GM12878 (cell line): ENCODE results near the gene THAP10. TPM values are rescaled to one million over a fixed set of nuclear protein-coding genes. Genes with fewer than 3 reads are reported as not detected.

Source experiments
- EP300 ChIP-seq, 2 experiments: fragments of 150-350 bp in 1 of 2; IDR thresholded peaks; 2 replicates each; pipeline ENCODE4 v1.6.1; 2011 to 2012; ENCODE audit warnings: low read depth in 2 of 2, low read length in 2 of 2, borderline replicate concordance in 1 of 2, improper control_type of control experiment in 1 of 2, inconsistent platforms in 1 of 2; ENCODE audit not compliant: control insufficient read depth in 1 of 2
- HDAC2 ChIP-seq: fragments of 200-600 bp; sonication (generic); IDR thresholded peaks from 2 replicates; pipeline ENCODE4 v1.6.1; 2017
- LARP7 ChIP-seq: fragments of 450-650 bp; IDR thresholded peaks from 2 replicates; pipeline ENCODE4 v1.6.1; 2017; ENCODE audit warnings: mild to moderate bottlenecking
- MEF2B ChIP-seq: fragments of 450-650 bp; IDR thresholded peaks from 2 replicates; pipeline ENCODE4 v1.6.1; 2018; ENCODE audit warnings: mild to moderate bottlenecking, moderate library complexity; ENCODE audit not compliant: partially characterized antibody, poor library complexity, severe bottlenecking
- MXI1 ChIP-seq: fragments of 150-350 bp; IDR thresholded peaks from 2 replicates; pipeline ENCODE4 v1.6.1; 2011; ENCODE audit warnings: low read depth, mild to moderate bottlenecking, inconsistent platforms, low read length, improper control_type of control experiment
- NFYA ChIP-seq: IDR thresholded peaks from 2 replicates; pipeline ENCODE4 v1.6.1; 2011; ENCODE audit warnings: low read depth, mild to moderate bottlenecking, low read length, improper control_type of control experiment, borderline replicate concordance
- POLR2AphosphoS2 ChIP-seq: IDR thresholded peaks from 2 replicates; pipeline ENCODE4 v1.6.1; 2011; ENCODE audit warnings: low read depth, mild to moderate bottlenecking, low read length, improper control_type of control experiment, moderate library complexity
- TCF7 ChIP-seq: IDR thresholded peaks from 2 replicates; pipeline ENCODE4 v1.6.1; 2014; ENCODE audit warnings: antibody characterized with exemption, borderline replicate concordance
- polyA plus RNA-seq, 11 experiments: library from polyadenylated mRNA; depleted of rRNA in 4 of 11; unstranded in 6 of 11; stranded (reverse) in 5 of 11; fragments of >200 nt; fragmentation: Nextera tagmentation in 4 of 11; fragmentation: Illumina TruSeq in 1 of 11; extraction: Ambion mirVana in 4 of 11; extraction: Trizol in 1 of 11; gene quantifications; 1 replicate in 1 of 11; 2 replicates in 10 of 11; pipeline versions ENCODE4 v1.2.1 to v1.2.3, GENCODE V29; 2011 to 2016; ENCODE audit warnings: inconsistent platforms in 2 of 11, missing spikeins in 2 of 11, low read depth in 1 of 11
- total RNA-seq, 4 experiments: library from RNA; depleted of rRNA in 3 of 4; stranded (reverse); fragments of >200 nt in 3 of 4; fragmentation: Illumina TruSeq in 1 of 4; extraction: Trizol in 1 of 4; gene quantifications; 2 replicates each; pipeline versions ENCODE4 v1.2.1 to v1.2.3, GENCODE V29; 2013 to 2021
- TF ChIP-seq, protein P1 (sequence below): fragments of 450-650 bp; IDR thresholded peaks from 2 replicates; pipeline ENCODE4 v1.6.1; 2018; ENCODE audit warnings: mild to moderate bottlenecking, low read depth, moderate library complexity; ENCODE audit not compliant: partially characterized antibody
- TF ChIP-seq, protein P2 (sequence below): fragments of 150-350 bp; IDR thresholded peaks from 2 replicates; pipeline ENCODE4 v1.6.1; 2016; ENCODE audit warnings: low read depth, low read length
- TF ChIP-seq, protein P3 (sequence below): fragments of 150-350 bp; IDR thresholded peaks from 2 replicates; pipeline ENCODE4 v1.6.1; 2014; ENCODE audit warnings: mild to moderate bottlenecking, low read depth, low read length

Gene THAP10
- total and polyA plus RNA-seq, 10 of the 15 experiments (the other 5 are each of a cell fraction or from before 2014, with no cell fraction given): 0.35 to 5.2 (median 1.4) TPM

DNA sequence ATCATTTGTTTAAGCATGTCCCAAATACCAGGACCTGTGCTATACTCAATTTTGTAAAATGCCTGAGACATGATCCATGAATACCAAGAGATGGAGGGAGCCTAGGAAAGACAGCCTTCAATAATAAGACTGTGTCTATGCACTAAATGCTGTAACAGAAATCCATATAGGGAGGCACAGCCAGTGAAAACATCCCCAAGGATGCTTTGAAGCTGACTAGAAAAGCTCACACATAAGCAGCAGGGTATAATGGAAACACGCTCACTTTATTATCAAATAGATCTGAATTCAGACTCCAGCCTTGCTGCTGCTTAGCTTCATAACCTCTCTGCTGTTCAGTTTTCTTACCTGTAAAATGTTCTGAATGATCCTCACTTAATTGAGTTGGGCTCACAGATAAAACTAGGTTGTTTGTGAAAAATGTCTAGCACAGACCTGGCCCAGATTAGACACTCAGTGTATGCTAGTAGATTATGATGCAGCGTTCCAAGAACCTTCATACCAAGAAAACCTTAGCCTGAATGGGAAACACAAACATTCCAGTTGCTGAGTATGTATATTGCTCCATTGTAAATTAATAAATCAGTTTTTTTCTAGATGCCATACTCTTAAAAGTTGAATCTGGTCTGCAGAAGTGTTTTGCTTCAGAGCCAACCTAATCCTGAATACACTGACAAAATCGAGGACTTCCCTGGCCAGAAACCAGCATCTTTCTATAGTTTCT, 34.5 kb downstream of the THAP10 start (continued):
- TF ChIP-seq, protein P1, sequence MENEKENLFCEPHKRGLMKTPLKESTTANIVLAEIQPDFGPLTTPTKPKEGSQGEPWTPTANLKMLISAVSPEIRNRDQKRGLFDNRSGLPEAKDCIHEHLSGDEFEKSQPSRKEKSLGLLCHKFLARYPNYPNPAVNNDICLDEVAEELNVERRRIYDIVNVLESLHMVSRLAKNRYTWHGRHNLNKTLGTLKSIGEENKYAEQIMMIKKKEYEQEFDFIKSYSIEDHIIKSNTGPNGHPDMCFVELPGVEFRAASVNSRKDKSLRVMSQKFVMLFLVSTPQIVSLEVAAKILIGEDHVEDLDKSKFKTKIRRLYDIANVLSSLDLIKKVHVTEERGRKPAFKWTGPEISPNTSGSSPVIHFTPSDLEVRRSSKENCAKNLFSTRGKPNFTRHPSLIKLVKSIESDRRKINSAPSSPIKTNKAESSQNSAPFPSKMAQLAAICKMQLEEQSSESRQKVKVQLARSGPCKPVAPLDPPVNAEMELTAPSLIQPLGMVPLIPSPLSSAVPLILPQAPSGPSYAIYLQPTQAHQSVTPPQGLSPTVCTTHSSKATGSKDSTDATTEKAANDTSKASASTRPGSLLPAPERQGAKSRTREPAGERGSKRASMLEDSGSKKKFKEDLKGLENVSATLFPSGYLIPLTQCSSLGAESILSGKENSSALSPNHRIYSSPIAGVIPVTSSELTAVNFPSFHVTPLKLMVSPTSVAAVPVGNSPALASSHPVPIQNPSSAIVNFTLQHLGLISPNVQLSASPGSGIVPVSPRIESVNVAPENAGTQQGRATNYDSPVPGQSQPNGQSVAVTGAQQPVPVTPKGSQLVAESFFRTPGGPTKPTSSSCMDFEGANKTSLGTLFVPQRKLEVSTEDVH: no peak
- TF ChIP-seq POLR2AphosphoS2 (no peak), MXI1 (no peak), MEF2B (no peak), EP300 (IDR thresholded peaks at IDR 0.05; ENCODE audit: borderline replicate concordance in 1 of 2, control insufficient read depth in 1 of 2, low read depth in 2 of 2, low read length in 2 of 2) (no peak), LARP7 (no peak), NFYA (no peak), HDAC2 (no peak), TCF7 (no peak)
- TF ChIP-seq, protein P2, sequence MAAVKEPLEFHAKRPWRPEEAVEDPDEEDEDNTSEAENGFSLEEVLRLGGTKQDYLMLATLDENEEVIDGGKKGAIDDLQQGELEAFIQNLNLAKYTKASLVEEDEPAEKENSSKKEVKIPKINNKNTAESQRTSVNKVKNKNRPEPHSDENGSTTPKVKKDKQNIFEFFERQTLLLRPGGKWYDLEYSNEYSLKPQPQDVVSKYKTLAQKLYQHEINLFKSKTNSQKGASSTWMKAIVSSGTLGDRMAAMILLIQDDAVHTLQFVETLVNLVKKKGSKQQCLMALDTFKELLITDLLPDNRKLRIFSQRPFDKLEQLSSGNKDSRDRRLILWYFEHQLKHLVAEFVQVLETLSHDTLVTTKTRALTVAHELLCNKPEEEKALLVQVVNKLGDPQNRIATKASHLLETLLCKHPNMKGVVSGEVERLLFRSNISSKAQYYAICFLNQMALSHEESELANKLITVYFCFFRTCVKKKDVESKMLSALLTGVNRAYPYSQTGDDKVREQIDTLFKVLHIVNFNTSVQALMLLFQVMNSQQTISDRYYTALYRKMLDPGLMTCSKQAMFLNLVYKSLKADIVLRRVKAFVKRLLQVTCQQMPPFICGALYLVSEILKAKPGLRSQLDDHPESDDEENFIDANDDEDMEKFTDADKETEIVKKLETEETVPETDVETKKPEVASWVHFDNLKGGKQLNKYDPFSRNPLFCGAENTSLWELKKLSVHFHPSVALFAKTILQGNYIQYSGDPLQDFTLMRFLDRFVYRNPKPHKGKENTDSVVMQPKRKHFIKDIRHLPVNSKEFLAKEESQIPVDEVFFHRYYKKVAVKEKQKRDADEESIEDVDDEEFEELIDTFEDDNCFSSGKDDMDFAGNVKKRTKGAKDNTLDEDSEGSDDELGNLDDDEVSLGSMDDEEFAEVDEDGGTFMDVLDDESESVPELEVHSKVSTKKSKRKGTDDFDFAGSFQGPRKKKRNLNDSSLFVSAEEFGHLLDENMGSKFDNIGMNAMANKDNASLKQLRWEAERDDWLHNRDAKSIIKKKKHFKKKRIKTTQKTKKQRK: no peak
- TF ChIP-seq, protein P3, sequence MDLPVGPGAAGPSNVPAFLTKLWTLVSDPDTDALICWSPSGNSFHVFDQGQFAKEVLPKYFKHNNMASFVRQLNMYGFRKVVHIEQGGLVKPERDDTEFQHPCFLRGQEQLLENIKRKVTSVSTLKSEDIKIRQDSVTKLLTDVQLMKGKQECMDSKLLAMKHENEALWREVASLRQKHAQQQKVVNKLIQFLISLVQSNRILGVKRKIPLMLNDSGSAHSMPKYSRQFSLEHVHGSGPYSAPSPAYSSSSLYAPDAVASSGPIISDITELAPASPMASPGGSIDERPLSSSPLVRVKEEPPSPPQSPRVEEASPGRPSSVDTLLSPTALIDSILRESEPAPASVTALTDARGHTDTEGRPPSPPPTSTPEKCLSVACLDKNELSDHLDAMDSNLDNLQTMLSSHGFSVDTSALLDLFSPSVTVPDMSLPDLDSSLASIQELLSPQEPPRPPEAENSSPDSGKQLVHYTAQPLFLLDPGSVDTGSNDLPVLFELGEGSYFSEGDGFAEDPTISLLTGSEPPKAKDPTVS: no peak
